GM12878 (cell line): ENCODE measurements around the gene CCDC184. TPM values are rescaled to one million over a fixed set of nuclear protein-coding genes. Genes with fewer than 3 reads are reported as not detected.

Source experiments
- ATAC-seq: fragments of 200-7000 bp; cut with Tn5 transposase; 3 replicates; pipeline ENCODE4 v1.9.1; 2020; ENCODE audit warnings: mild to moderate bottlenecking, moderate library complexity
- BruUV-seq: library from RNA; stranded (reverse); fragments of 400-500 nt; replicated peaks from 2 replicates; lab custom pipeline; 2021; lab: Mats Ljungman, UMichigan
- CTCF ChIA-PET: fragments of 300-600 bp; sonication (Branson Sonifier 250); formaldehyde crosslinking; extraction: SDS; loops from one replicate; lab custom pipeline; 2021; ENCODE audit warnings: inconsistent platforms; lab: Yijun Ruan, JAX
- POLR2A ChIA-PET: fragments of 350-600 bp; formaldehyde crosslinking; extraction: SDS; loops from one replicate; lab custom pipeline; 2021; ENCODE audit warnings: inconsistent platforms; lab: Charles Lee
- RAD21 ChIA-PET: fragments of 300-600 bp; sonication (Branson Sonifier 250); formaldehyde crosslinking; loops from one replicate; lab custom pipeline; 2023; ENCODE audit warnings: antibody characterized with exemption; ENCODE audit not compliant: unreplicated experiment; lab: Charles Lee
- SMC1A ChIA-PET: fragments of 300-600 bp; sonication (Branson Sonifier 250); formaldehyde crosslinking; loops from one replicate; lab custom pipeline; 2023; ENCODE audit not compliant: unreplicated experiment, uncharacterized antibody; lab: Charles Lee
- DNase-seq: peaks from one replicate; pipeline ENCODE4 v3.0.0-alpha.2; 2011; ENCODE audit warnings: low read depth, low spot score
- FAIRE-seq: peaks from 3 replicates; lab custom pipeline; 2011; peaks lifted over from hg19 to GRCh38; lab: Jason Lieb, UNC
- H2AFZ ChIP-seq: 2 replicates; pipeline ENCODE4 v1.6.0; 2011; ENCODE audit warnings: low read depth, low read length, control low read depth; ENCODE audit not compliant: control insufficient read depth
- H3K27ac ChIP-seq: 2 replicates; pipeline ENCODE4 v1.5.1; 2011; ENCODE audit warnings: control low read depth; ENCODE audit not compliant: control insufficient read depth, insufficient read depth
- H3K27me3 ChIP-seq, 2 experiments: replicated peaks in 1 of 2; 2 replicates each; pipeline versions ENCODE4 v1.6.0 to v1.6.1; 2011; ENCODE audit warnings: low read length in 1 of 2; ENCODE audit not compliant: control insufficient read depth in 2 of 2, insufficient read depth in 2 of 2
- H3K36me3 ChIP-seq, 2 experiments: 2 replicates each; pipeline ENCODE4 v1.5.1; 2011; ENCODE audit warnings: low read length in 1 of 2; ENCODE audit not compliant: control insufficient read depth in 2 of 2, insufficient read depth in 2 of 2
- H3K4me1 ChIP-seq: 2 replicates; pipeline ENCODE4 v1.6.1; 2011; ENCODE audit warnings: mild to moderate bottlenecking, low read length, moderate library complexity, mixed read lengths; ENCODE audit not compliant: control insufficient read depth, insufficient read depth
- H3K4me2 ChIP-seq: 2 replicates; pipeline ENCODE4 v1.6.0; 2011; ENCODE audit warnings: control low read depth; ENCODE audit not compliant: control insufficient read depth, insufficient read depth
- H3K4me3 ChIP-seq: fragments of 200-600 bp; sonication (generic); 2 replicates; pipeline ENCODE4 v1.5.1; 2016
- H3K79me2 ChIP-seq: 2 replicates; pipeline ENCODE4 v1.6.0; 2011; ENCODE audit warnings: low read length; ENCODE audit not compliant: control insufficient read depth, insufficient read depth
- H3K9ac ChIP-seq: 2 replicates; pipeline ENCODE4 v1.8.0; 2011; ENCODE audit warnings: low read length, control low read depth, mixed read lengths; ENCODE audit not compliant: control insufficient read depth, insufficient read depth
- H3K9me3 ChIP-seq: replicated peaks from 3 replicates; pipeline ENCODE4 v1.5.1; 2011; ENCODE audit warnings: mild to moderate bottlenecking, low read length; ENCODE audit not compliant: control insufficient read depth, insufficient read depth
- H4K20me1 ChIP-seq: 2 replicates; pipeline ENCODE4 v1.6.0; 2011; ENCODE audit not compliant: control insufficient read depth, insufficient read depth
- ASH2L ChIP-seq: fragments of 300-600, 200-600 bp; sonication (generic); IDR thresholded peaks from 2 replicates; pipeline ENCODE4 v1.6.1; 2017; ENCODE audit warnings: low read depth, mild to moderate bottlenecking, borderline replicate concordance
- CREM ChIP-seq: IDR thresholded peaks from 2 replicates; pipeline ENCODE4 v1.6.1; 2014; ENCODE audit warnings: antibody characterized with exemption, low read depth
- E2F4 ChIP-seq: IDR thresholded peaks from 2 replicates; pipeline ENCODE4 v1.6.1; 2012; ENCODE audit warnings: low read depth, low read length, improper control_type of control experiment
- EP300 ChIP-seq, 2 experiments: fragments of 150-350 bp in 1 of 2; IDR thresholded peaks; 2 replicates each; pipeline ENCODE4 v1.6.1; 2011 to 2012; ENCODE audit warnings: low read depth in 2 of 2, low read length in 2 of 2, borderline replicate concordance in 1 of 2, improper control_type of control experiment in 1 of 2, inconsistent platforms in 1 of 2; ENCODE audit not compliant: control insufficient read depth in 1 of 2
- NR2C1 ChIP-seq: fragments of 450-650 bp; IDR thresholded peaks from 2 replicates; pipeline ENCODE4 v1.6.1; 2017; ENCODE audit warnings: antibody characterized with exemption, mild to moderate bottlenecking, moderate library complexity
- SPI1 ChIP-seq: IDR thresholded peaks from 2 replicates; pipeline ENCODE4 v1.6.1; 2011; ENCODE audit warnings: low read depth, mild to moderate bottlenecking, low read length, moderate library complexity, borderline replicate concordance; ENCODE audit not compliant: insufficient read depth
- WGBS: methylation state at CpG from one replicate; pipeline ENCODE4 v1.1.6; 2016; ENCODE audit warnings: low lambda C conversion rate; ENCODE audit not compliant: insufficient replicate concordance, insufficient coverage; ENCODE audit errors: missing lambda C conversion rate; 5-methylcytosine and 5-hydroxymethylcytosine counted together
- in situ Hi-C: fragments of 300-500 bp; cut with MboI; formaldehyde crosslinking; loops from 9 replicates; pipeline ENCODE4 v1.14.3; 2018; ENCODE audit warnings: mixed read lengths
- intact Hi-C: fragments of 100-400 bp; cut with micrococcal nuclease; formaldehyde crosslinking; loops from one replicate; pipeline ENCODE4 v1.14.2; 2022; ENCODE audit not compliant: unreplicated experiment
- polyA plus RNA-seq, 11 experiments: library from polyadenylated mRNA; depleted of rRNA in 4 of 11; unstranded in 6 of 11; stranded (reverse) in 5 of 11; fragments of >200 nt; fragmentation: Nextera tagmentation in 4 of 11; fragmentation: Illumina TruSeq in 1 of 11; extraction: Ambion mirVana in 4 of 11; extraction: Trizol in 1 of 11; gene quantifications; 1 replicate in 1 of 11; 2 replicates in 10 of 11; pipeline versions ENCODE4 v1.2.1 to v1.2.3, GENCODE V29; 2011 to 2016; ENCODE audit warnings: inconsistent platforms in 2 of 11, missing spikeins in 2 of 11, low read depth in 1 of 11
- total RNA-seq, 4 experiments: library from RNA; depleted of rRNA in 3 of 4; stranded (reverse); fragments of >200 nt in 3 of 4; fragmentation: Illumina TruSeq in 1 of 4; extraction: Trizol in 1 of 4; gene quantifications; 2 replicates each; pipeline versions ENCODE4 v1.2.1 to v1.2.3, GENCODE V29; 2013 to 2021

Gene CCDC184
- total and polyA plus RNA-seq, 10 of the 15 experiments (the other 5 are each of a cell fraction or from before 2014, with no cell fraction given): not detected

GRCh38 chr12:48185181-48185919, 1.9 kb downstream of the CCDC184 start:
- RAD21 ChIA-PET: no interaction called here
- 25% methylated on average over 10 of the region's 10 CpGs for WGBS
- POLR2A ChIA-PET: no interaction called here
- H3K27ac ChIP-seq: no peak overlapping the region
- no TSS peak for BruUV-seq
- no peak overlapping the region for H3K9ac ChIP-seq
- no peaks in the 10 kb centered on the region; the same call in 2 of the 3 replicates for H3K9me3 ChIP-seq
- no peaks in the 10 kb centered on the region for H4K20me1 ChIP-seq
- FAIRE-seq (no peak), DNase-seq (no peak), ATAC-seq (peak; percentile 36)
- intact Hi-C loops: loop anchor here (5.0 kb wide), 1 partner anchor 432 kb away; no protein-coding TSS in a partner anchor
- peaks cover 9 to 12% of the 10 kb centered on the region in 2 experiments for H3K27me3 ChIP-seq
- no peak overlapping the region for H3K4me3 ChIP-seq
- SMC1A ChIA-PET: interaction anchor here (0.6 to 0.7 kb wide), 2 partner anchors 9 to 69 kb away, joined by 3 read pairs; no protein-coding TSS in a partner anchor
- TF ChIP-seq EP300 (IDR thresholded peaks at IDR 0.05; ENCODE audit: borderline replicate concordance in 1 of 2, control insufficient read depth in 1 of 2, low read depth in 2 of 2, low read length in 2 of 2) (no peak), SPI1 (peak; percentile 52)
- CTCF ChIA-PET: interaction anchor here (1.0 to 1.4 kb wide), 3 partner anchors 13 to 37 kb away, joined by 4 to 8 read pairs (median 4); partner anchors contain the start of gene ASB8
- H2AFZ ChIP-seq: no peak overlapping the region
- H3K79me2 ChIP-seq: no peaks in the 10 kb centered on the region
- no peak overlapping the region for H3K4me2 ChIP-seq
- peaks cover 5% of the 10 kb centered on the region for H3K4me1 ChIP-seq
- in situ Hi-C loops: no loop called here
- H3K36me3 ChIP-seq: no peaks in the 10 kb centered on the region

GRCh38 chr12:48187916-48188695, 4.7 kb downstream of the CCDC184 start:
- Histone ChIP-seq H3K27ac (no peak overlapping the region), H3K79me2 (no peaks in the 10 kb centered on the region), H3K9me3 (no peaks in the 10 kb centered on the region; the same call in 2 of the 3 replicates), H3K36me3 (no peaks in the 10 kb centered on the region), H3K4me3 (no peak overlapping the region), H3K9ac (no peak overlapping the region), H3K27me3 (peaks cover 9 to 12% of the 10 kb centered on the region in 2 experiments), H4K20me1 (no peaks in the 10 kb centered on the region), H3K4me2 (no peak overlapping the region), H2AFZ (no peak overlapping the region), H3K4me1 (no peaks in the 10 kb centered on the region; the same call in 1 of the 2 replicates)
- intact Hi-C loops: loop anchor here (5.0 kb wide), 1 partner anchor 429 kb away; no protein-coding TSS in a partner anchor
- BruUV-seq: no TSS peak
- SMC1A ChIA-PET: no interaction called here
- no peak for ATAC-seq
- in situ Hi-C loops: no loop called here
- FAIRE-seq: no peak
- 50% methylated on average over 10 of the region's 10 CpGs for WGBS
- RAD21 ChIA-PET: interaction anchor here (0.9 to 1.8 kb wide), 3 partner anchors 9 to 430 kb away, joined by 3 to 10 read pairs (median 4); no protein-coding TSS in a partner anchor
- CTCF ChIA-PET: interaction anchor here (1.0 to 3.3 kb wide), 7 partner anchors 10 to 432 kb away, joined by 3 to 23 read pairs (median 7); no protein-coding TSS in a partner anchor
- no peak for DNase-seq
- POLR2A ChIA-PET: no interaction called here
- TF ChIP-seq CREM (no peak), NR2C1 (no peak), ASH2L (no peak), E2F4 (no peak)
